Measurements from ENCODE around the gene MDFIC. TPM values are rescaled to one million over a fixed set of nuclear protein-coding genes. Genes with fewer than 3 reads are reported as not detected.
A peak's percentile ranks its signal among the peaks of the same experiment; 100 is the strongest.

MDFIC gene
- total and polyA plus RNA-seq, 10 donors, result 22.1 to 97.3 (median 50.8) TPM

GRCh38 chr7:114942446-114943175 is 20.7 kb downstream of the MDFIC start:
- Histone ChIP-seq H3K4me3 (no peak overlapping the region), H3K27ac (peak overlapping the region in 4 of 8 donors; percentile 1 to 27 (median 13)), H3K4me1 (peaks cover 0 to 86% (median 22%) of the 10 kb centered on the region in 6 donors), H3K36me3 (peaks cover 0 to 46% (median 4%) of the 10 kb centered on the region in 6 donors), H3K9me3 (no peaks in the 10 kb centered on the region), H3K27me3 (replicated peaks in 1 of 7) (no peaks in the 10 kb centered on the region)
- no peak for DNase-seq
- WGBS, 5 donors, result 63 to 76% (median 70%) methylated on average over 9 of the region's 9 CpGs
- TF ChIP-seq POLR2A (IDR thresholded peaks at IDR 0.05) (no peak), POLR2AphosphoS5 (IDR thresholded peaks at IDR 0.05) (no peak), CTCF (IDR thresholded peaks at IDR 0.05 in 8 of 11, conservative IDR thresholded peaks at IDR 0.05 in 3 of 11) (no peak)
- intact Hi-C loops (cut with DNase I; ENCODE audit: low total_unique reads), result no loop called here

- H3K4me1 ChIP-seq, result peaks cover 0 to 90% (median 30%) of the 10 kb centered on the region in 6 donors
- no peaks in the 10 kb centered on the region for H3K27me3 ChIP-seq (replicated peaks in 1 of 7)
- peak overlapping the region in 1 of 8 donors; percentile 22 for H3K27ac ChIP-seq
- intact Hi-C loops (cut with DNase I; ENCODE audit: low total_unique reads), result no loop called here
- WGBS, 5 donors, result 82 to 93% (median 87%) methylated on average over 1 of the region's 1 CpG
- DNase-seq, result no peak
- H3K4me3 ChIP-seq, result no peak overlapping the region
- no peaks in the 10 kb centered on the region for H3K9me3 ChIP-seq
- no peak for TF ChIP-seq CTCF (IDR thresholded peaks at IDR 0.05 in 8 of 11, conservative IDR thresholded peaks at IDR 0.05 in 3 of 11)
- TF ChIP-seq POLR2AphosphoS5 (IDR thresholded peaks at IDR 0.05), result no peak
- no peak for TF ChIP-seq POLR2A (IDR thresholded peaks at IDR 0.05)
- H3K36me3 ChIP-seq, result peaks cover 0 to 46% (median 4%) of the 10 kb centered on the region in 6 donors
Measured at GRCh38 chr7:114943530-114943929, 21.6 kb downstream of the MDFIC start.

GRCh38 chr7:114943953-114944744 is 22.3 kb downstream of the MDFIC start:
- H3K27ac ChIP-seq, result peak overlapping the region in 2 of 8 donors; percentile 8 to 11
- H3K27me3 ChIP-seq (replicated peaks in 1 of 7), result no peaks in the 10 kb centered on the region
- no peak for TF ChIP-seq CTCF (IDR thresholded peaks at IDR 0.05 in 8 of 11, conservative IDR thresholded peaks at IDR 0.05 in 3 of 11)
- no peak for TF ChIP-seq POLR2A (IDR thresholded peaks at IDR 0.05)
- no peak for TF ChIP-seq POLR2AphosphoS5 (IDR thresholded peaks at IDR 0.05)
- peaks cover 0 to 46% (median 4%) of the 10 kb centered on the region in 6 donors for H3K36me3 ChIP-seq
- no peak overlapping the region for H3K4me3 ChIP-seq
- H3K4me1 ChIP-seq, result peaks cover 1 to 90% (median 35%) of the 10 kb centered on the region in 6 donors
- H3K9me3 ChIP-seq, result no peaks in the 10 kb centered on the region
- WGBS, 5 donors, result 73 to 88% (median 86%) methylated on average over 3 of the region's 3 CpGs
- no peak for DNase-seq
- intact Hi-C loops (cut with DNase I; ENCODE audit: low total_unique reads), result no loop called here
